Panc1 (cell line): Measurements from ENCODE around the gene RHEX.

Experiments used
- POLR2AphosphoS5 ChIP-seq: IDR thresholded peaks from 2 replicates; pipeline ENCODE4 v1.6.1; 2012; ENCODE audit warnings: mild to moderate bottlenecking, low read depth, low read length, moderate library complexity
- SIN3A ChIP-seq: IDR thresholded peaks from 2 replicates; pipeline ENCODE4 v1.6.1; 2012; ENCODE audit warnings: low read depth, mild to moderate bottlenecking, low read length, moderate library complexity, borderline replicate concordance; ENCODE audit not compliant: insufficient read depth
- TCF7L2 ChIP-seq: IDR thresholded peaks from 2 replicates; pipeline ENCODE4 v1.6.1; 2011; ENCODE audit warnings: mild to moderate bottlenecking, low read depth, low read length, inconsistent platforms
- TF ChIP-seq, protein P1 (sequence below): fragments of 450-650 bp; IDR thresholded peaks from 2 replicates; pipeline ENCODE4 v1.5.1; 2017; ENCODE audit warnings: mild to moderate bottlenecking
- TF ChIP-seq, protein P2 (sequence below), 2 experiments: IDR thresholded peaks; 2 replicates each; pipeline ENCODE4 v1.6.1; 2011 to 2012; ENCODE audit warnings: low read depth in 2 of 2, control low read depth in 1 of 2, low read length in 1 of 2, mild to moderate bottlenecking in 1 of 2, moderate library complexity in 1 of 2; ENCODE audit not compliant: insufficient read depth in 1 of 2

- TF ChIP-seq, protein P1, sequence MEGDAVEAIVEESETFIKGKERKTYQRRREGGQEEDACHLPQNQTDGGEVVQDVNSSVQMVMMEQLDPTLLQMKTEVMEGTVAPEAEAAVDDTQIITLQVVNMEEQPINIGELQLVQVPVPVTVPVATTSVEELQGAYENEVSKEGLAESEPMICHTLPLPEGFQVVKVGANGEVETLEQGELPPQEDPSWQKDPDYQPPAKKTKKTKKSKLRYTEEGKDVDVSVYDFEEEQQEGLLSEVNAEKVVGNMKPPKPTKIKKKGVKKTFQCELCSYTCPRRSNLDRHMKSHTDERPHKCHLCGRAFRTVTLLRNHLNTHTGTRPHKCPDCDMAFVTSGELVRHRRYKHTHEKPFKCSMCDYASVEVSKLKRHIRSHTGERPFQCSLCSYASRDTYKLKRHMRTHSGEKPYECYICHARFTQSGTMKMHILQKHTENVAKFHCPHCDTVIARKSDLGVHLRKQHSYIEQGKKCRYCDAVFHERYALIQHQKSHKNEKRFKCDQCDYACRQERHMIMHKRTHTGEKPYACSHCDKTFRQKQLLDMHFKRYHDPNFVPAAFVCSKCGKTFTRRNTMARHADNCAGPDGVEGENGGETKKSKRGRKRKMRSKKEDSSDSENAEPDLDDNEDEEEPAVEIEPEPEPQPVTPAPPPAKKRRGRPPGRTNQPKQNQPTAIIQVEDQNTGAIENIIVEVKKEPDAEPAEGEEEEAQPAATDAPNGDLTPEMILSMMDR, result no peak
- TF ChIP-seq POLR2AphosphoS5 (no peak), TCF7L2 (no peak), SIN3A (no peak)
- TF ChIP-seq, protein P2, sequence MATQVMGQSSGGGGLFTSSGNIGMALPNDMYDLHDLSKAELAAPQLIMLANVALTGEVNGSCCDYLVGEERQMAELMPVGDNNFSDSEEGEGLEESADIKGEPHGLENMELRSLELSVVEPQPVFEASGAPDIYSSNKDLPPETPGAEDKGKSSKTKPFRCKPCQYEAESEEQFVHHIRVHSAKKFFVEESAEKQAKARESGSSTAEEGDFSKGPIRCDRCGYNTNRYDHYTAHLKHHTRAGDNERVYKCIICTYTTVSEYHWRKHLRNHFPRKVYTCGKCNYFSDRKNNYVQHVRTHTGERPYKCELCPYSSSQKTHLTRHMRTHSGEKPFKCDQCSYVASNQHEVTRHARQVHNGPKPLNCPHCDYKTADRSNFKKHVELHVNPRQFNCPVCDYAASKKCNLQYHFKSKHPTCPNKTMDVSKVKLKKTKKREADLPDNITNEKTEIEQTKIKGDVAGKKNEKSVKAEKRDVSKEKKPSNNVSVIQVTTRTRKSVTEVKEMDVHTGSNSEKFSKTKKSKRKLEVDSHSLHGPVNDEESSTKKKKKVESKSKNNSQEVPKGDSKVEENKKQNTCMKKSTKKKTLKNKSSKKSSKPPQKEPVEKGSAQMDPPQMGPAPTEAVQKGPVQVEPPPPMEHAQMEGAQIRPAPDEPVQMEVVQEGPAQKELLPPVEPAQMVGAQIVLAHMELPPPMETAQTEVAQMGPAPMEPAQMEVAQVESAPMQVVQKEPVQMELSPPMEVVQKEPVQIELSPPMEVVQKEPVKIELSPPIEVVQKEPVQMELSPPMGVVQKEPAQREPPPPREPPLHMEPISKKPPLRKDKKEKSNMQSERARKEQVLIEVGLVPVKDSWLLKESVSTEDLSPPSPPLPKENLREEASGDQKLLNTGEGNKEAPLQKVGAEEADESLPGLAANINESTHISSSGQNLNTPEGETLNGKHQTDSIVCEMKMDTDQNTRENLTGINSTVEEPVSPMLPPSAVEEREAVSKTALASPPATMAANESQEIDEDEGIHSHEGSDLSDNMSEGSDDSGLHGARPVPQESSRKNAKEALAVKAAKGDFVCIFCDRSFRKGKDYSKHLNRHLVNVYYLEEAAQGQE (IDR thresholded peaks at IDR 0.05; ENCODE audit: insufficient read depth in 1 of 2, low read depth in 2 of 2, low read length in 1 of 2), result no peak
These were observed 36.4 kb downstream of the RHEX start for GRCh38 chr1:206089341-206089740.
